ENCODE measurements around the gene ARV1.

ARV1 gene

DNA sequence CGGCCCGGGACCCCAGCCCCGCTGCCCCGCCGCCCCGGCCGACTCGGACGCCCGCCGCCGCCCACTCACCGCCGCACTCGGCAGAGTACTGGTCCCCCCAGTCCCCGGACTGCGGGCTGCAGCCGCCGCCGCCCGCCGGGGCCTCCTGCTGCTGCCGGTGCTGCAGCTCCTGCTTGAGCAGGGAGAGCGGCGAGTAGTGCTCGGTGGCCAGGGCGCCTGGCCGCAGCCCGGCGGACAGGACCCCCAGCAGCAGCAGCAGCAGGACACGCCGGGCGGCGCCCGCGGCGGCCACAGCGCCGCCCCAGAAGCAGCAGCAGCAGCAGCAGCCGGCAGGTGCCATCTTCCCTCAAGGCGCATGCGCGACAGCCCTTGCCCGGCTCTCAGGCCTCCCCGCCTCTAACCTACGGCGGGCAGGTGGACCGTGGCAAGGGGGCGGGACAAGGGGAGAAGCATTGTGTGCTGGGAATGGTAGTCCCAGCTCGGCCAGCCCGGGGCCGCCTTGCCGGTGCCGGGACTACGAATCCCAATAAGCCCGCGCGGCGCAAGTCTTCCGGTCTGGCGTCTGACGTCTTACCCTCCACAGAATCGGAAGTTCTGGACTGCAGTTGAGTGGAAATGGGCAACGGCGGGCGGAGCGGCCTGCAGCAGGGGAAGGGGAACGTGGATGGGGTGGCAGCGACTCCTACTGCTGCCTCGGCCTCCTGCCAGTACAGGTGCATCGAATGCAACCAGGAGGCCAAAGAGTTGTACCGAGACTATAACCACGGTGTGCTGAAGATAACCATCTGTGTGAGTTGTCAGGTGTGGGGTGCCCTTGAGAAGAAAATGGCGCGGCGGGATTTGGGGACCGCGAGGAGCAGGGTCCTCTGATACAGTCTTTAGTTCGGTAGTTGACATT, at the start of gene ARV1, which contains the start of gene TTC13:
Gene ARV1, plus strand, starts transcription at position 604 of the 898 bp plus-strand sequence. Its CDS starts 12 bp downstream, at position 616.
Gene TTC13, minus strand, starts transcription at position 371 of the 898 bp plus-strand sequence. Its CDS starts 31 bp downstream, at position 340.
- peak; percentile 100 for DNase-seq

- no peak for DNase-seq
These were observed 47.9 kb upstream of the ARV1 start for GRCh38 chr1:230930986-230931385.

GRCh38 chr1:230935852-230936251, 43.0 kb upstream of the ARV1 start:
- DNase-seq: no peak

- DNase-seq: no peak
These were observed 42.4 kb upstream of the ARV1 start for GRCh38 chr1:230936475-230936874.

DNA sequence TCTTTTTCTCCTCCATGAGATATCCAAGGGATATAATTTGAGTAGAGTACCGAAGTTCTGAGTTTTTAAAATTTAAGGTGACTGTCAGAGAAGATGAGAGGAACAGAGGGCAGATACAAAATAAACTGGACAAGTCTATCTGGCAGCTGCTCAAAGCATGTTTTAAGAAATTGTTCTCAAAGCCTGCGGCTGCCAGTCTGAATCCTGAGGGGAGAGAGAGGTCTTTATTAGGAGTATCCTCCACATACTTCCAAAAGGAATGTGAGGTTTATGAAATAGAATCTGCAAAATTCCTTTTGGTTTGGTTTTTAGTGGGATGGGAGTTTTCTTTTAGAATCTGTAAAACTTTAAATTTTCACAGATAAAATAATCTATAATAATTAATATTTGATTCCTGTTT, 41.5 kb upstream of the ARV1 start:
- DNase-seq: no peak

- no peak for DNase-seq
These were observed 39.9 kb upstream of the ARV1 start for GRCh38 chr1:230938924-230939368.

GRCh38 chr1:230939806-230940489, 38.9 kb upstream of the ARV1 start:
- no peak for DNase-seq

DNA sequence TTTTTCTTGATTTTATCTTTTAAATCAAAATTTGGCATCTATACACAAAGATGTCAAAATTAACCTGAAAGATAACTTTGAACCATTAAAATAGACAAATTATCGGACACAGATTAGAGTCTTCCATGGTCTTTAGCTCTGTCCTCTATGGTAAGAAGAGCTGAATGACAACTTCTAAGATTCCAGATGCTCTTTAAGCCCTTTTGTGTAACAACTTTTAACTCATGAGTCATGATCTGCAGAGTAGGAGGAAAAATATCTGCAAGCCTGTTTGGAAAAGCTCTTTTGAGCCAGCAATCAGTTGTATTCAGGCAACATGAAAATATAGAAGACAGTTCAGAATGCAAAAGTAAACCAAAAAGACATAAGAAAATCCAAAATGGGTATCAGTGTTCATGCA, 38.0 kb upstream of the ARV1 start:
- DNase-seq: no peak

DNA sequence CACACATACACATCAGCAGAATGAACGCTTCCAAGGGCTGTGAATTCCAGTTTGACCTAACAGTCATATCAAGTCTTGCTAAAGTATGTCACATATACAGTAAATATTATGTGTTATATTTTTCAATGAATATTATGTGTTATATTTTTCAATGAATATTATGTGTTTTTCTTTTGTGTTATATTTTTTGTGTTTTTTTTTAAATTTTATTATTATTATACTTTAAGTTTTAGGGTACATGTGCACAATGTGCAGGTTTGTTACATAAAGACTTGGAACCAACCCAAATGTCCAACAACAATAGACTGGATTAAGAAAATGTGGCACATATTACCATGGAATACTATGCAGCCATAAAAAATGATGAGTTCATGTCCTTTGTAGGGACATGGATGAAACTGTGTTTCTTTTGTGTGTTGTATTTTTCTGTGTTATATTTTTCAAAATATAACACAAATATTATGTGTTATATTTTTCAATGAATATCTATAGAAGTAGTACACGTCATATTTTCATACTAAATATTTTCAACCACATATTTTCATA, 35.8 kb upstream of the ARV1 start:
- no peak for DNase-seq

GRCh38 chr1:230948301-230948700, 30.6 kb upstream of the ARV1 start:
- DNase-seq: no peak

DNA sequence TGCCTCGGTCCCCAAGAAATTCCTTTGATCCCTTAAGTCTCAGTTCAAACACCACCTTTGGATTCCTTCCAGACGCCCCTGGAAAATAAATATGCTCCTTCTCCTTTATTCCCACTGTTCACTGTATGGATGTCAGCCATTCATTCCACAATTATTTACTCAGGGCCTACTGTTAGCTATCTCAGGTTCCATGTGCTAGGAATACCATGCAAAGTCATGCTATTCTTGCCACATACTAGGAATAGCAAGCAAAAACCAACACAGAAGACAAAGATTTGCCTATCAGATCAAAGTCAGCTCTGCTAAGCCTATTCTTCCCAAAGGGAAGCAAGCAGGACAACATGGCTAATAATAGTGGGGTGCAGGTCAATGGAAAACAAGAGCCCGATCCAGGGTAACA, 30.0 kb upstream of the ARV1 start:
- no peak for DNase-seq

DNA sequence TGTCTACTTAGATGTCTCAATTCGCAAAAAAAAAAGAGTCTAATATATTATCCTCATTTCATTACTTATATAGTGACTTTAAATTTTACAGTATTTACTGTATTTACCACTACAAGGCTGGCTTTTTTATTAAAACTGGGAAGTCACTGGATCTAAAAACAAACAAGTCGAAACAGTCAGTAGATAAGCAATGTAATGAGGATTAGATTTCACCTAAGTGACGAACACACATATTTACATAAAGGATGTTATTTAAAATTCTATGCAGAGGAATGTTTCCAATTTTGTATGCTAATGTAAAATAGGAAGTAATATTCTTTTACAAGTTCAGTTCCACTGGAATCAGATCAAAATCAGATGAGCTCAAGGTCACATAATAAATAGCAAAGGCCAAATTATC, 28.5 kb upstream of the ARV1 start:
- no peak for DNase-seq

DNA sequence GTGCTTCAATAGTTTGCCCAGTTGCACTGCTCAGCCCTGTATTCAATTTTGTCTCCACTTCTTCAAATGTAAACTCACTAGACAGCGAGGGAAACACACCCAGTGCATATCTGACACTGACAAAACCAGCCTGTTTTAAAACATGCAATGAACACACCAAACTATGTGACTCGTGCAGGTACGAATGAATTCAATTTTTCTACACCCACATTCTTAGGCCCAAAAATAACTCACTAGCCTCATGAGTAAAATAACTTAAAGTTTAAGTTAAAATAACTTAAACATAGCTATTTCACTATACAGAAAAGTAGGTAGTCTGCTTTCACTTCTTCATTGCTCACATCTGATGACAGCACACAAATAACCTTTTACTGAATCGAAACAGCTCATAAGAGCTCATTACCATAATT, 21.3 kb upstream of the ARV1 start:
- no peak for DNase-seq

GRCh38 chr1:230958370-230958769, 20.5 kb upstream of the ARV1 start:
- DNase-seq: no peak

- no peak for DNase-seq
These were observed 14.0 kb upstream of the ARV1 start for GRCh38 chr1:230964896-230965295.

- DNase-seq: no peak
These were observed 13.4 kb upstream of the ARV1 start for GRCh38 chr1:230965535-230965934.

GRCh38 chr1:230966358-230966873, 12.5 kb upstream of the ARV1 start:
- no peak for DNase-seq

DNA sequence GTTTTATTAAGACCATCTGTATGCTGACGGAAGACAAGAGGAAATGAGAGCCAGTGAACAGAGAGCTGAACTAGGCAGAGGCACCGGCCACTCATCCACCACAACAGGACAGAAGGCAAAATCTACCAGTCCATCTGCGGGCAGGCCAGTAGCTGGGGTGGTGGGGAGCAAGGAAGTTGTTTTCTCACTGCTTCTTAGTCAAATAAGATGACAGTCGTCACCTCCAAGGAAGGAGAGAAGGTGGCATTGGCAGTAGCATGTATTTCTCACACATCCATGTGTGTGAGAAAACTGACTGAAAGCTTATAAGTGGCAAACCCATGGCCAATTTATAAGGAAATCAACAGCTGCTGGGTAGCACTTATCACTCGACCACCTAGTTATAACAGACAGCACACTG, 8.5 kb upstream of the ARV1 start:
- DNase-seq: no peak

DNA sequence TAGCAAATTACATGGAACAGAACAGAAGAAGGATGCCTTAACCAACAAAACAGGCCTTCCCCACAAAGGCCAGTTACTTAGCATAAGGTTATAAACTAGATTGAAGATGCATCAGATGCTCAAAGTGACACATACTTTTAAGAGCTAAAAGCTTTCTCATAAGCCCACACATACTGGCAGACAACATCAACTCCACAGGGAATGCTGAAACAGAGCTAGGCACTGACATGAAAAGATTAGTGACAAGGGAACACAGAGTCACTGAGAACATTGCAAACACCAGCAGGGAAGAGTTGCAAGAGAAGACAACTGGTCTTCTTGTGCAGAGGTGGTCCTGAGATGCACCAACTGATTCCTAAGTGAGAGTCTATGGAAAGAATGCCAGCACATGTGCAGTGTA, 7.1 kb upstream of the ARV1 start:
- DNase-seq: no peak

- no peak for DNase-seq
These were observed 6.0 kb upstream of the ARV1 start for GRCh38 chr1:230972855-230973271.

GRCh38 chr1:230975636-230976035, 3.3 kb upstream of the ARV1 start:
- no peak for DNase-seq

DNA sequence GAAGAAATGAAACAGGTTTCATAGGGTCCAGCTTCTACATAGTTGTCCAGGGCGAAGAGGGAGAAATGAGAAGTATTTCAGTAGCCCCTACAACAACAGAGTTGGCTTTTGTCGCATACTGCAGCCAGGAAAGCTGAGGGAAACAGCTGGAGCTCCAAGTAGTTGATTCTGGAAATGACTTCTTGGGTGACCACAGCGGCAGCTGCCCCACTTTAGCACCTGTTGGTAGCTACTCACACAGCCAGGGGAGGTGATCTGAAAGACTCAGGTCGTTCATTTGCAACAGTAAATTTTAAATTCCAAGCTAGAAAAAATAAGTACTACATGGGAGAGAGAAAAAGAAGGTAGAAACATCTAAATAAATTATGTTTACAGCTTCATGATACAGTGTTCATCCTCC, 2.5 kb upstream of the ARV1 start:
- no peak for DNase-seq
